Effector CD8-positive, alpha-beta T cell (primary cell): ENCODE data around the gene SBNO2.
A peak's percentile ranks its signal among the peaks of the same experiment; 100 is the strongest.

Source experiments
- DNase-seq: peaks from one replicate; lab custom pipeline; 2025; lab: John Stamatoyannopoulos, UW

Gene SBNO2

GRCh38 chr19:1073063-1073955 is 100.8 kb downstream of the SBNO2 start:
- no peak for DNase-seq

- DNase-seq, result no peak
These were observed 101.6 kb downstream of the SBNO2 start for GRCh38 chr19:1072371-1073015.

GRCh38 chr19:1070931-1071791 is 102.9 kb downstream of the SBNO2 start:
- no peak for DNase-seq

DNA sequence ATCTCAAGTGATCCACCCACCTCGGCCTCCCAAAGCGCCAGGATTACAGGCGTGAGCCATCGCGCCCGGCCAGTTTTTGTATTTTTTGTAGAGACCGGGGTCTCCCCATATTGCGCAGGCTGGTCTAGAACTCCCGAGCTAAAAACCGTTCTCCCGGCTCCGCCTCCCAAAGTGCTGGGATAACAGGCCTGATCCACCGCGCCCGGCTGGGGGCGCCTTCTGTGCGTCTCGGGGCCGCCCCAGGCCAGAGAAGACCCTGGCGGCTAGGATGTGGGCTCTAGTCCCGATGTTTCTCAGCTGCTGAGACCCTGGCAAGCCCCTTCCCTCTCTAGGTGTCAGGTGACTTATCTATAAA is 103.5 kb downstream of the SBNO2 start:
- no peak for DNase-seq

GRCh38 chr19:1069009-1069779 is 104.9 kb downstream of the SBNO2 start:
- DNase-seq, result peak; percentile 47

GRCh38 chr19:1068009-1069001 is 105.8 kb downstream of the SBNO2 start:
- DNase-seq, result peak; percentile 61

- DNase-seq, result peak; percentile 75
These were observed 106.6 kb downstream of the SBNO2 start for GRCh38 chr19:1067341-1067957.

- DNase-seq, result peak; percentile 75
These were observed 107.2 kb downstream of the SBNO2 start, which contains the start of gene ARHGAP45 for GRCh38 chr19:1066748-1067340. Gene ARHGAP45, plus strand, starts transcription at chr19:1067167. Its CDS starts 239 bp downstream, at chr19:1067406.

DNA sequence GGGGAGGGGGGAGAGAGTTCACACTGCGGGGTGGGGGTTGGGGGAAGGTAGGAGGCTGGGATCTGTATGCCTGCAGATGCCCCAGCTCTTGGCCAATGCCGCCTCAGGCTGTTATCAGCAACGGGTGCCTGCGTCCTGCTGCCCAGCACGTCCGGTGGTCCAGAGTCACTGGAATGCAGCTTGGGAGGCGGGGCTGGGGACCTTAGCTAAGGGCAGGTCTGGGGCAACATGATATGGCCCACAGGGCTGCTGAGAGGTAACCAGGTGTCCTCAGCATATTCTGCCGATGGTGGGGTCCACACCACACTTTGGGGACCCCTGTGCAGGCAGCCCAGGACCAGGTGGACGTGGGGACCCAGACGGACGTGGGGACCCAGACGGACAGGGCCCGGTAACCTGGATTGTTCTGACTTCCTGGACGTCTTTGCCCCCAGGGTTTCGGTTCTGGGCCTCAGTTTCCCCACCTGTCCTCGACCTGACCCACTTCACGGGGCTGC is 107.8 kb downstream of the SBNO2 start:
- no peak for DNase-seq

DNA sequence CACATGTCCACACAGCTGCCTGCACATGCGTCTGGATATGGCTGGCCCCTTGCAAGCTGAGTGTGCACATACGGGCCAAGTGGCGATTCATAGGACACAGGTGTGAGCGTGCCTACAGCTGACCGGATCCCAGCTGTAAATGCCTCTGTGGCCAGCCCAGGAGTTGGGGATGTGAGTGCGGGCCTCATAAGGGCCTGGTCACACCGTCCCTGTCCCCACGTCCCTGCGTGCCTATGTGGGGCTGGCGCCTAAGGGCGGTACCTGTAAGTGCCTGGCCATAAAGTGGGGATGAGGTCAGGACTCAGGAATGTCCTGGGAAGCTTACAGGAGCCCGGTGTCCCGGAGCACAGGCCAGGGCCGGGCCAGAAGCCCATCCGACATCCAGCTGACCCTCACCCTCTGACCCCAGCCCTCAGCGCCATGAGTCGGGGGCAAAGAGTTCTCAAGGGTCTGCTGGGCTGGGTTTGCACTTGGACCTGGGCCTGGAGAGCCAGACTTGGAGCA is 108.4 kb downstream of the SBNO2 start:
- DNase-seq, result no peak

DNA sequence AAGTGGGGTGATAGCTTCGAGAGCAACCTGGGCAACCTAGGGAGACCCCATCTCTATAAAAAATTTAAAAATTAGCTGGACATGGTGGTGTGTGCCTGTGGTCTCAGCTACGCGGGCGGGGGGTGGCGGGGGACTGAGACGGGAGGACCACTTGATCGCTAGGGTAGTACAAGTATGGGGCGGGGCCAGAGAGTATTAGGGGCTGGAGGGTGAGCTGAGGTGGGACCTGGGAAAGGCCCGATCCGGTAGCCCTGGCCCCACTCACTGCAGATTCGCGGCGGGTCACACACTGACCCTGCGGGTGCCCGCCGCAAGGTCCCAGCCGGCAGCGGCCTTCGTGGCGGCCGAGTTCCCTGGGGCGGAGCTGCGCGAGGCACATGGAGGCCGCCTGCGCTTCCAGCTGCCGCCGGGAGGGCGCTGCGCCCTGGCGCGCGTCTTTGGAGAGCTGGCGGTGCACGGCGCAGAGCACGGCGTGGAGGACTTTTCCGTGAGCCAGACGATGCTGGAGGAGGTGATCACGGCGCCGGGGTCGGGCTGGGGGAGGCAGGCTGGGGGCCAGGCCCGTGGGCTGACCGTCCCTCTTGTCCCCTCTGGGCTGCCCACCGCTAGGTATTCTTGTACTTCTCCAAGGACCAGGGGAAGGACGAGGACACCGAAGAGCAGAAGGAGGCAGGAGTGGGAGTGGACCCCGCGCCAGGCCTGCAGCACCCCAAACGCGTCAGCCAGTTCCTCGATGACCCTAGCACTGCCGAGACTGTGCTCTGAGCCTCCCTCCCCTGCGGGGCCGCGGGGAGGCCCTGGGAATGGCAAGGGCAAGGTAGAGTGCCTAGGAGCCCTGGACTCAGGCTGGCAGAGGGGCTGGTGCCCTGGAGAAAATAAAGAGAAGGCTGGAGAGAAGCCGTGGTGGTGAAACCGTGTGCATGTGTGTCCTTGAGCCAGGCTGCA is 109.1 kb downstream of the SBNO2 start:
- DNase-seq, result peak; percentile 35

GRCh38 chr19:1063909-1064660 is 110.0 kb downstream of the SBNO2 start:
- DNase-seq, result no peak

DNA sequence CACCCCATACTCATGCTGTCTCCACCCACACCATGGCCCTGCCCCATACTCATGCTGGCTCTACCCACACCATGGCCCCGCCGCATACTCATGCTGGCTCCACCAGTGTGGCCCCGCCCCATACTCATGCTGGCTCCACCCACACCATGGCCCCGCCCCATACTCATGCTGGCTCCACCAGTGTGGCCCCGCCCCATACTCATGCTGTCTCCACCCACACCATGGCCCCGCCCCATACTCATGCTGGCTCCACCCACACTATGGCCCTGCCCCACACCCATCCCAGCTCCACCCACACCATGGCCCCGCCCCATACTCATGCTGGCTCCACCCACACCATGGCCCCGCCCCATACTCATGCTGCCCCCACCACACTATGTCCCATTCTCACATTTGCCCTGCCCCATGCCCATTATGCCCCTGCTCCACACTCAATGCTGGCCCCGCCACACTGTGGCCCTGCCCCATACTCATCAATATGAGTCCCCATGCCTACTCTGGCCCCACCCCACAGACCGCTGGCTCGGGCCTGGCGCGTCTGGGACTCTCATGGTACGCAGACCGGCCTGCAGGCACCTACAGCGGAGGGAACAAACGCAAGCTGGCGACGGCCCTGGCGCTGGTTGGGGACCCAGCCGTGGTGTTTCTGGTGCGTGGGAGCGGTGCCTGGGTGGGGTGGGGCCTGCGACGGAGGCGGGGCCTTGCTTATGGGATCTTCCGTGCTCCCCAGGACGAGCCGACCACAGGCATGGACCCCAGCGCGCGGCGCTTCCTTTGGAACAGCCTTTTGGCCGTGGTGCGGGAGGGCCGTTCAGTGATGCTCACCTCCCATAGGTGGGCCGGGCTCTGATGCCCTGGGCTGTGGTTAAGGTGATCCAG is 110.8 kb downstream of the SBNO2 start:
- DNase-seq, result peak; percentile 67

DNA sequence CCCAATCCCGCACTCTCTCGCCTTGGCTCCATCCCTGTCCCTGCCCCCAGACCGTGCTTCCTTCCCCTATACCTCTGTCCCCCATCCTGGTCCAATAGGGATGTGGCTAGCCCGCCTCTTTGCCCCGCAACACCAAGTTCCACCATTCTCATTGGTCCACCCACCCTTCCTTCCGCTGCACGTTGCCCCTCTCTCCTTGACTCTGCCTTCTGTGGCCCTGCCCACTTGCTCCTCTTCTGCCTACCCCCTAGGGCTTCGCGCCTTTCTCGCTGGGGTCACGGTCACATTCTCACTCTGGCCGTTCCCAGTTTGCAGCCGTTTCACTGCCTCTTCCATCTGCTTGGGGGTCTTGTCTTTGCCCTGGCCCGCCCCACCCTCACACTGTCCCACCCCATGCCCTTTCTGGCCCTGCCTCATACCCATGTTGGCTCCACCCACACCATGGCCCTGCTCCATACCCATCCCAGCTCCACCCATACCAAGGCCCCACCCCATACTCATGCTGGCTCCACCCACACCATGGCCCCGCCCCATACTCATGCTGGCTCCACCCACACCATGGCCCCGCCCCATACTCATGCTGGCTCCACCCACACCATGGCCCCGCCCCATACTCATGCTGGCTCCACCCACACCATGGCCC is 111.6 kb downstream of the SBNO2 start:
- no peak for DNase-seq

- DNase-seq, result no peak
These were observed 112.1 kb downstream of the SBNO2 start for GRCh38 chr19:1061987-1062386.

DNA sequence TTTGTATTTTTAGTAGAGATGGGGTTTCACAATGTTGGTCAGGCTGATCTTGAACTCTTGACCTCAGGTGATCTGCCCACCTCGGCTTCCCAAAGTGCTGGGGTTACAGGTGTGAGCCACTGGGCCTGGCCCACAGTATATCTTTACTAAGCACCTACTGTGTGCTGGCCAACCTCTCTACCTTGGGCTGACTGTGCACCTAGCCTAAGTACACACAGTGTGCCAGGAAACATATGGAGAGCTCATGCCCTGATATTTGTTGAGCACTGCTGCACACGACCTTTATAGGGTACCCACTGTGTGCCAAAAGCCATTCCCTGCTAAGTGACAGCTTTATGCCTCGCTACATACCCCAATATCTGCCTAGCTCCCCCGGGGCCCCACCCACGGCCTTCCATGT is 113.4 kb downstream of the SBNO2 start:
- no peak for DNase-seq
